Stimulated activated CD4-positive, alpha-beta T cell treated with anti-CD3 and anti-CD28 coated beads, Interleukin-12 subunit alpha, Interleukin-12 subunit beta, amount 100 ng/mL, for 48 hours (primary cell): ENCODE measurements around the gene LDB2.

Source experiments
- DNase-seq, 3 donors: peaks; one replicate each; pipeline ENCODE4 v3.0.0-alpha.2; 2020; ENCODE audit warnings: low read depth in 2 of 3, low spot score in 1 of 3

Gene LDB2

DNA sequence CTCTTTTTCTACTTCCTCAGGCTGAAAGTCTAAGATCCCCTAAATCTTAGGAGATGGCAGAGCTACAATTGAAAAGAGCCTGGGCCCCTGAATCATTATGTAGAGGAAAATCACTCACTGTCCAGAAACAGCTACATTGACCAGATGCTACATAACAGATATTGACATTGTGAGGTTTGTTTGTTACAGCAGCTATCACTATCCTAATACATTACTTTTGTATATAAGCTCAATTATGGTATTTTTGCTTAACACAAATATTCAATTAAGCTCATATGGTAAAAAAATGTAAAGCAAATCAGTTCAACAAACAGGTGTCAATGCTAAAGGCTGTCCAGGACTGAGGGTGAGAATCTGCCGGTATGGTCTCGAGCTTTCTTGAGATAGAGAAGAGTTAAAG lies 89.4 kb downstream of the LDB2 start:
- DNase-seq, result no peak

DNA sequence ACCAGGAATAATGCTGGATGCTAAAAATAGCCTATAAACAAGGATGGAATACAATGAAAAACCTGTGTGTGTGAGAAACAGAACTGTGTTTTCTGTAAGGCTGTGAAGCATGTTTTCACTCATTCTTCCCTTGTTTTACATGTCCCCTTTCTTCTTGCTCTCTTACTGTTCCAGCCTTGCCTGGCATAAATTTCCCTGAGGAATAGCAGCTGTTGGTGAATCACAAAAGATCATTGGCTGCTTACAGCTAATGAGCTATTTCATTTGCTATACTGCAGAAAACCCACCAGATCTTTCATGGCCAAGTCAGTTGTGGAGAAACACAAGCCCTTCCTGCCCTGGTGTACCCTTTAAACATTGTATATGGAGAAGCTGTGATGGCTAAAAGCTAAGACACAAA lies 91.1 kb downstream of the LDB2 start:
- no peak for DNase-seq

DNA sequence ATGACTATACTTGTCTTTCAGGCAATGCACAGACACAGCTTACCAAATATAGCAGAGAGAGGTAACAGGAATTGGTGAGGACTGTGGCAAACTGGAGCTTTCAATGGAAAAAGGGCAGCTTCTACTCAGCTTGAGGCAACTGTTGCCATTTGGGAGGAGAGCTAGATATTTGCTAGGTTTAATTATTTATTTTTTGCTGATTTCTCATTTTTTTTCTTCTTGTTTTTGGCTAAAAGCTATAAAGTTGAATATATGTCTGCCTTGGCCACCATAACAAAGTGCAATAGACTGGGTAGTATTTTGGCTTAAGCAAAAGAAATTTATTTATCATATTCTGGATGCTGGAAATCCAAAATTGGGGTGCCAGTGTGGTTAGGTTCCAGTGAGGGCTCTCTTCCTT lies 93.9 kb downstream of the LDB2 start:
- no peak for DNase-seq

DNA sequence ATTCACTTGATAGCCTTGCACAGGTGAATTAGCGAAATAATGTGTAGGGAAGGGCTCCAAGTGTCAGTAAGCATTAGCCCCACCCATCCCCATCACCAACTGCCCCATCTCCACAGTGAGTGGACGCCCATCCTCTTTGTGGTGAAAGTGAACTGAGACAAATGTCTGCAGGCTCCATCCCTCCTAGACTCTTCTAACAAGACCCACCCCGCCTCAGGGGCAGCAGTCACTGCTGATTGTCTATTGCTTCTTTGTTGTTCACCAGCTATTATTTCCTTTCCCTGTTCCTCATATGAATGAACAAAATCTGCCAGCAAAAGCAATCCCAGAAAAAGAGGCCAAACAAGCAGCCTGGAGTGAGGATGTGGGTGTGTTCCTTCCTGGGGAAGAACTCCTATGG lies 96.4 kb downstream of the LDB2 start:
- DNase-seq, result no peak

DNA sequence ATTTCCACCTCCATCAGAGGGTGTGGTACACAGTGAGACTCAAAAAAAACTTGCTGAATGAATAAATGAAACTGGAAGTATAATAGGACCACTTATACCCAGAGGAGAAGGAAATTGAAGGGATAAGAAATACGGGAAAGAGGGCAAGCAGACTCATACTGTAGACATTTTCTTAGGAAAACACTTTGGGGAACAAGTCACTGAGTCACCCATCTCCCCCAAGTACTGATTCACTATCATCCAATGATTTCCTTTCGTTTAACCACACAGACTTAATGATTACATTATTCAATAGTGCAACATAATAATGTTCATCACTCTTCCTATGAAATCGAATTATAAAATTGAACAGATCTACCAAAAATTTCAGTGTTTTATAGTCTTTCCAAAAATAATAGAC lies 97.1 kb downstream of the LDB2 start:
- no peak for DNase-seq

DNA sequence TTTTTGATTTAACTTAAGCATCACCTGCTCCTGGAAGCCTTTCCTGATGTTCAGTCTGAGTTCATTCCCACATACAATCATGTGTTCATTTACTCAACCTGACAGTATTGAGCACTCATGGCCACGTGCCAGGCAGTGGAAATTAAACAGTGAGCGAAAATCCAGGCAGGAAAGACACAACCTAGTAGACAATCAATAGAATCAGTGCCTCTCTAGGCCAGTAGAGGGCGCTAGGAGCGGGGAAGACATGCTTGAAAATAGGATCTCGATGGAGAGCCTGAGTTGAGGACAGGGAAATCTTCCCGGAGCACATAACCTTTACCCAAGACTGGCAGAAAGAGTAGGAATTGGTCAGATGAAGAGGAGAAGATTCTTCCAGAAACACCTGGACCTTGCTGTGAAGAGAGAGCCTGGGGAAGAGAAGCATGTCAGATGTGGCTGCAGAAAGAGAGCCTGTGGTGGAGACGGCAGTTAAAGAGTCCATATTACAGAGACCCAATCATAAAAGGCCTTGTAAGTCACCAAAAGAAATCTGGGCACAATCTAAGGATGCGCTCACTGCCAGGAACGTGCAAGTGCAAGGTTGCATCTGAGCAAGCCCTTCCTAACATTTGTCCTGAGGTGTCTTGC lies 103.5 kb downstream of the LDB2 start:
- DNase-seq, result peak; percentile 4 to 30 (median 10)

DNA sequence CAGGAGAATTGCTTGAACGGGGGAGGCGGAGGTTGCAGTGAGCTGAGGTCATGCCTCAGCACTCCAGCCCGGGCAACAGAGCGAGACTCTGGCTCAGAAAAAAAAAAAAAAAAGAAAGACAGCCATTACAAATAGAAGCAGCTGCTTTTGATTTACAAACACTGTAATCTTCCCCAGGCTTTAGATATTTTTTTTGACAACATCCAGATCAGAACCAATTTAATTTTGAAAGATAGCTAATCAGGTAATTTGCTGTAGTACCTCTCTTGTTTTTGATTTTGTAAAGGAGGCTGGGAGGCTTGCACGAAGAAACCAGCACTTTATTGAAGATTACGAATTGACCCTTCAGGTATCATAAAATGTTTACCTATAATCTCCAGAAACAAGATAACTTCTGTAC lies 107.0 kb downstream of the LDB2 start:
- DNase-seq, result no peak

DNA sequence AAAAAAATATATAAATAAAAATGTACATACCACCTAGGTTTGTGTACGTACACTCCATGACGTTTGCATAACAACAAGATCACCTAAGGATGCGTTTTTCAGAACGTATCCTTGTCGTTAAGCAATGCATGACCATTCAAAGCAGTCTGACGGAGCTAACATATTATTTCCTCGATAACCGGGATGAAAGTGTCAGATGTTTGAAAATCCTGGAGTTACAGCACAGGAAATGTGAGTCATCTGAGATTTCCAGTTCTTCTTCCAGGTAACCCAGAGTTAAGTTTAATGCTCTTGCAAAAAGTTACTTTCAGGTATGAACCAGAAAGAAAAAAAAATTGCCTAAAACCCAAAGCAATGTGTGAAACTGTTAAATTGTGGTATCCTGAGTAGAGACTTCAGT lies 107.9 kb downstream of the LDB2 start:
- no peak for DNase-seq

DNA sequence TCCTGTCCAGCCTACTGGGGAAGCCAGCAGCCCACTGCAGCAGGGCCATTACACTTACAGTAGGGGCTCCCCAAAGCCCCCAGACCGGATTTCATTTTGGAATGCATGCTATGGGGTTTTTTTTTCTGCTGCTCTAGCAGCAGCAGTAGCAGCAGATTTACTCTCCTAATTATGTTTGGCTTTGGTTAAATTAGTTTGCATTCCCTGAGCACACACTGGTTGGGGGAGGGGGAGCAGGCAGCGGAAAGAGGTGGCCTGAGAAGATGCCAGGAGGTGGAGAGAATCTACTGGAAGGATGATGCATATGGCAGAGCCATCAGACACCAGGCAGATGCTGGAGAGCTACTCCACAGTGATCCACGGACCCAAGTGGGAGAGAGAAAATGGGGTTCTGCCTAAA lies 109.6 kb downstream of the LDB2 start:
- no peak for DNase-seq

DNA sequence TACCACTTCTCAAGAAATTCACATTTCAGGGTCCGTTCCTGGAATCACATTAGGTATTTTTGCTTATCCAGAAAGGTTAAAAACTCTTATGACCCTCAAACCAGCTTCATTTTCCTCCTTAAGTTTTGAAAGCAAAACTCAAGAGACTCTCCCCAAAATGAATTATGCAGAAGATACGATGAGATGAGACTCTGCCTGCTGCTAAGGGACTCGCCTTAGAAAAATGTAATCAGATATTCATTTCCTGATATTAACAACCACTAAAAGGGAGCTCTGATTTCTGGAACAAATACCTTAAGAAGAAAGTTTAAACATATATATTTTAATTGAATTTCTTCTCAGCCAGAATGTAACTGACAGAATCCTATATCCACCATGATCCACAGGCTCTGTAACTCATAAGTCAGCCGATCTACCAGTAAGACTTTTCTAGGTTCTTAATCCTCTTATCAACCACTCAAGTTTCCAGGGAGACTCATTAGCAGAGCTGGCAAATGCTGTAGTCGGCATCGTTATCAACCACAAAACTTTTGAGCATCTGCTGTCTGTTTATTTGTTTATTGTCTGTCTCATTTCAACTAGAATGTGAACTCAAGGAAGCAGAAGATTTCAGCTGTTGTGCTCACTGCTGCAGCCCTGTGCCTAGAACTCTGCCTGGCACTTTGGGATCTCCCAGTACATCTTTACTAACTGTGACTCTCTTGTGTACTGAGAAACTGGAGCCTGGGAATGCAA lies 112.5 kb downstream of the LDB2 start:
- DNase-seq, result no peak

DNA sequence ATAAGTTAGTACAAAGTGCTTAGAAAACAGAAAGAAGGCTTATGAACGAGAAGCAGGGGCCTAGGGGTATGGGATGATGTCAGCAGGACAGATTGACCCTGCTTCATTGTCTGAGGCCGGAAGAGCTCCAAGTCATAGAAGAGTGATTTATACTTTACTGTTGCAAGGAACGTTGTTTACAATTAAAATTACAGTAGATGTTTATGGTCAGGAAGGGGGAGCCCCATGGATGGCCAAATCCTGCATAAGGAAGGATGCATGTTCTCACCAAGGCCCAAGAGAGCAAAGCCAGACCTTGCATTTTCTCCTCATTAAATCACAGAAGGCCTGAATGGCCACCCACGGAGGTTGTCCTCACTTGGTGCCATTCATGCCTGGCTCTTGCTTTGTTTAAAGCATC lies 115.3 kb downstream of the LDB2 start:
- no peak for DNase-seq

DNA sequence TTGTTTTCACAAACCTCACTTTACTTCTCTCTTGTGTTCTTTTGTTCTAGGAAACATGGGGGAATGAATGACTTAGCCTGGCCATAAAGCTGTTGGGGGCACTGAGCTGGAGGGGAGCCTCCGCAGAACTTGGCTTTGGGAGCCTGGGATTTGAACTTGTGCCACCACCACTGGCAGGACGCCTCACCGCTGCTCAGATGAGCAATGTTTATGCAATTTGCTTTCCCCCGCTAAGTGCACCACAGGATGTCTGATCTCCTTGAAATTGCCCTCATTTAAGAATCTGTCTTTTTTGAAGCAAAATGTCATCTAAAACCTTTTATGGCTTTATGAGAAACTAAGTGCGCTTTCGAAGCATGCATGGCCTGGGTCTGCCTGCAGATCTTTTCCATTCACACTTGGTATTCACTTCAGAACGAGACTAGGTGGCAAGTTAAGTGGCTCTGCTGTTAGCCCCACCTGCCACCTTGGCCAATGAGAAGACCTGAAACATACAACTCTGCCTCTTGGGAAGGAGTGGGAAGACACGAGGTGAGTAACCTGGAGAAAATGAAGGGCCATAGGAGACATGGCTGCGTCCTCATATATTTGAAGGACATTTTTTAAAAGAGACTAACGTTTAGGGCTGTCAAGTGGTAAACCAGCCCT lies 119.3 kb downstream of the LDB2 start:
- DNase-seq, result no peak

DNA sequence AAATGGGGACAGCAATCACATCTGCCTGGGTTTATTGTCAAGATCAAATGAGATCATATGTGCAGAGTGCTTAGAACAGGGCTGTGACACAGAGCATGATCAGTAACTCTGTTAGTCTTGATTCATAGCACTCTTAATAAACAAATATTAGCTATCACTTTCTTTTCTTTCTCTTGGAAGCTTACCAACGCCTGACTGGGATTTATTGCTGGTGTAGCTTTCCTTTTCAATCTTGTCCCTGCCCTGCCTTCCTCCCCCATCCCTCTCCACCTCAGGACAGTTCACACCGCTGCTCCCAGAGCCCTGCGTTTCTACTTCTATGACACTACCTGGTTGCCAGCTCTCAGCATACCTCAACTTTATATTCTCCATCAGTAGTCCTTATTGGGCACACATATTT lies 120.7 kb downstream of the LDB2 start:
- DNase-seq, result no peak

DNA sequence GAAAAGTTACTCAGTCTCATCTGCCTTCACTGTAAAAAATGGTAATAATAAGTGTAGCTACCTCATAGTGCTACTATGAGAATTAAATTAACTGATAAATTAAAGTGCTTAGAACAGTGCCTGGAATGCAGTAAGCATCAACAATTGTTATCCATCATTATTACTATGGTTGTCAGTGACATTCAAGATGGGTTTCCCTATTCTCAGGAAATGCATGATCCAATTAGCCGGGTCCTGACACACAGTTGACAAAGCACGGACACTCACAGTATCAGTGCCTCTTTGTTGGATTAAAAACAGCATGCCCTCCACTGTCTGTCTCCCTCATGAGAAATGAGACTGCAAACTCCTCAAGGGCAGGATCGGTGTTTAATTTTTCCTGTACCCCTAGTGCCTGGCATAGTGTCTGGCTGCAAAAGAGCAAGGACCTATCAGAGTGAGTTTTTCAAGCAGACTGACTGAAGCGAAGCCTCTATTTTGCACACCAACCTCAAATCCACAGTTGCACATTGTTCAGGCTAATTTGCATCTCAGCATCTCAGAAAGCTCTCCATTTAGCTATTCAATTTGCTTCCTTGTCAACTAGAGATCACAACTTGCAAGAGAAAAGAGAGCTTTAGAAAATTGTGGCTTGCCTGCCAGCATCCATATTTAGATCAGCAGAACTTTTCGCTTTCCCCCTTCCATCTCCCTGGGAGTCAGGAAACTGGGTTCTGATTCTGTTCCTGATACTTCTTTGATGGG lies 122.9 kb downstream of the LDB2 start:
- DNase-seq, result no peak

DNA sequence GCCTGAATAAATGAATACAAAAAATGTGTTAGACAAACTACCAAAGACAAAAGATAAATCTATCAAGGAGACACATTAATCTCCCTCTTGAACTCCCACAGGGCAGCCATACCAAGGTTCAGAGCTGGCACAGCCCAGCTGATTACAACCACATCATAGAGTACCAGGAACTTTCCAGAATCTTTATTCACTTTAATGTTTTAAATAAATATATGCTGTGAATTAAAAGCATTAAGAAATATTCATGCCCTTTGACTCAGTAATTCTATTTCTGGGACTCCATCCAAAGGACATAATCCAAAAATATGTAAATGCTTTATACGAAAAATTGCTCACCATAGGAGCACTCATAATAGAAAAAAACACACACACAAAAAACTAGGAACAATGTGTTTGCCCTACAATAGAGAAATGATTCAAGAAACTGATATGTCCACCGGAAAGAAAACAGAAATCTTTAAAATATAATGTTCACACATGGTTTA lies 126.0 kb downstream of the LDB2 start:
- no peak for DNase-seq

DNA sequence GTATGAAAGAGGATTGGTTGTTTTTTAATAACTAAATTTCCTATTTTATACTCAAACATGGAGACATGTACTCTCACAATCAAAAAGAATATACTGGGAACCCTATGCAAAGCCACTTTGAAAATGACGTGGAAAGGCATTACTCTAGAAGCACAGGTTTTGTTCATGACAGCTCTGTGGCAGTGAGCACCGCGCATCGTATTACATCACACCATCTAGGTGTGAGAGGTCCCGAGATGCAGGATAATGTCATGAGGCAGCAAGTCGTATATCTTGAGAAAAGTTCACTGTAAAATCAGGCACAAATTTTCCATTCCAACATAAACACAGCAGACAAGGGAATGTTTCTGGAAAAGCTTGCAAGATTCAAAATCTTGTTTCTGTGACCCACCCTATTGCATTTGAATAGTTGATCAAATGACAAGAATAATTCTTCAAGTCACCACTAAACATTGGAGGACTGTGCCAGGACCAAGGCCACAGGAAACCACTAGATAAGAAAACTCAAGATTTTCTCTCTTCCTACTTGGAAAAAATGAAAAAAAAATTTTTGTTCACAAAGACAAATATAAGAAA lies 127.6 kb downstream of the LDB2 start:
- DNase-seq, result no peak

DNA sequence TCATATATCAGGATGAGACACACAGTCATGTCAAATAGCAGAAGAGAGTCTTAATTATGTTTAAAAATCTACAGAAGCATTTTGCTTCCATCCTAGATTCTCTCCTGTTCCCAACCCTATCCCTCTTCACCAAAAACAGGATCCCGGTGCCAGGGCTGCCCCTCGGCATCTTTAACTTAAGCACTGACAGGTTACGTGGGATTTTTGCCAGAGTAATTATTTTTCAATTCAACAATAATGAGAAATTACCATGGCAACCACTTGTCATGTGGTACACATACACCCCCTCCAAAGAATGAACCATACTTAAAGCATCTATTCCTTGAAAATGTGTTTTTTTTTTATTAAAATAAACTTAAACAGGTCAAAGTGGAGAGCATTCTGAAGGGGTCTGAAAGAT lies 130.6 kb downstream of the LDB2 start:
- DNase-seq, result no peak

DNA sequence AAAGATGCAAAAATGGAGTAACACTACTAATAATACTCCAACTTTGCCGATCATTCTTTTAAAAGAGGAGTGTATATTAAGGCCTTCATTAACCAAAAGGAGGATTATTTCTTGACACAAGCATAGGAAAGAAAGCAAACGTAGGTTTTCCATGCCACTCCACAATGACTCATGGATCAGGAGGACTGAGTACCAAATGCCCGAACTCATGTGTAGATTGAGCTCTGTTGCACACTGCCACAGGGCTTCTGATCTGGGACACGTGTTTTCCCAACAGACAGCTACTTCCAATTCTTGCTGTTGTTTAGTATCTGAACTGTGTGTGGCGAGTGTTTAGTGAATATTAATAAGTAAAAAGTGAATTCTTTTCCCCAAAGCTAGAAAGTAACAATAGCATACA lies 131.2 kb downstream of the LDB2 start:
- DNase-seq, result no peak

DNA sequence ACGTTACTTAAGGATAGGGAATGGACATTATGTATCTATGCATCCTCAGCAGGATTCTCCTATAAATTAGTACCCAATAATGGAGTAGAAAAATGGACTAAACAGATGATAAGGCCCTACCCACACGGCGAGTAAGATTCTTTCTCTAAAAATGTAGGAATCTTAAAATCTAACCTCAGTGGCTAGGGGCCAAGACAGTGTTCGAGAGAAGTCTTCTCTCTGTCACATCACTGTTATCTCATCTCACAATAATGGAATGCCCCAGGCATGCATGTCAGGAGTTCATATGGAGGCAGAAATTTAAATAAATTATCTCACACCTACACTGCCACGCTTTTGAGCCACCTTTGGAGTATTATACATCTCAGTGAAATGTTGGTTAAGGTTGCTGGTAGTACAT lies 132.9 kb downstream of the LDB2 start:
- no peak for DNase-seq

DNA sequence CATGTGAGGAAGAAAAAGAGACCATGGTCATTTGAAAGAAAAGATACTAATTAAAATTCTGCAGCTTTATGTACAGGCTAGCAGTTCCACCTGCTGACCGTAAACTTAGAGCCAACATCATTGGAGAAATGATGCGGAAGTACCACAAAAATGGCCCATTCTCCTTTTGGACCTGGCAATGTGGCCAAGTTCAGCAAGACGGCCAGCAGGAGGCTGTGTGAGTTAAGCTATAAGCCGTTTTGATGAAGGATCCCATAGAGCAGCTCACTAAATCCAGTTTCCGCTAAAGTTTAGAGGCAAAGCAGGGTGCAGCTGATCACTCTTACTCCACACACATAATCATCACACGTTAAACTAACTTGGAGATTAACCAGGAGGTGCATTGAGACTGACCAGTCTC lies 133.8 kb downstream of the LDB2 start:
- no peak for DNase-seq

DNA sequence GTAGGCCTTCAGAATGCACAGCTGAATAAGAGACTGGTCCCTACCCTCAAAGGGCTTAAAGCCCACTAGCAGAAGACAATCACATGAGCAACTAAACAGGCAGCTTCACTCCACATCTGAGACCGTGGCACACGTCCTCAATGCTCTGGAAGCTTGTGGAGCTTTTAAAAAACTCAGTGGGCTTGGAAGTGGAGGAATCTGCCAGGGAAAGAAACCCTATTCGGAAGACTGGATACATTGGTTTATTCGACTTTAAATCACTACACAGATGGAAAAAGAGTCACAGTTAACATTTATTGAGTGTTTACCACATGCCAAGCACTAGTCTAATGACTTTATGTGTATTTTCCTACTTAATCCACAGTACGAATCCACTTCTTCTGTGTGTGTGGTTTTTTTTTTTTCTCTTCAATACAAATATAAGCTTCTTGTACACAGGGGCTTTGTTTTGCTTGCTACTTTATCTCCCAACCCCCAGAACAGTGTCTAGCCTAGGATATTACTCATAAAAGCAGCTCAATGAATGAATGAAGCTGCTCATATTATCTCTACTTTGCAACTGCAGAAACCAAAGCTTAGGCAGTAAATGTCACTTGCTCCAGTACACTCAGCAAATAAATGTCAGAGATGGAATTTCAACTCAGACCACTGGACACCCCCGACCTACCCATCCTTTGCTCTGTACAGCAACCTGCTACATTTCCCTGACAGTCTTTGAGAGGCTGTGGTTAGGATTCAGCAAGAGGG lies 137.7 kb downstream of the LDB2 start:
- DNase-seq, result no peak
